Body of pancreas (tissue), 4 donors: ENCODE measurements around the gene SGCD. TPM values are rescaled to one million over a fixed set of nuclear protein-coding genes. Genes with fewer than 3 reads are reported as not detected.

Source experiments
- ATAC-seq: fragments of 150-250 bp; one replicate; pipeline ENCODE4 v1.9.1; 2016
- DNase-seq, 4 donors: peaks; one replicate each; pipeline ENCODE4 v3.0.0-alpha.2; 2019
- H3K27ac ChIP-seq, 4 donors: fragments of 200-600 bp; sonication (generic); 1 replicate in 3 of 4; 2 replicates in 1 of 4; pipeline versions ENCODE4 v1.5.1 to v1.6.1; 2016 to 2019; ENCODE audit warnings: mild to moderate bottlenecking in 1 of 4, mixed read lengths in 1 of 4, moderate library complexity in 1 of 4
- H3K27me3 ChIP-seq, 2 donors: fragments of 200-600 bp; sonication (generic); one replicate each; pipeline ENCODE4 v1.6.0; 2016; ENCODE audit warnings: mild to moderate bottlenecking in 1 of 2
- H3K36me3 ChIP-seq, 2 donors: fragments of 200-600 bp; sonication (generic); replicated peaks in 1 of 2; 2 replicates each; pipeline ENCODE4 v1.5.1; 2016; ENCODE audit warnings: low read depth in 2 of 2; ENCODE audit not compliant: insufficient read depth in 1 of 2
- H3K4me1 ChIP-seq: fragments of 200-600 bp; sonication (generic); one replicate; pipeline ENCODE4 v1.6.0; 2016
- H3K4me3 ChIP-seq, 2 donors: fragments of 200-600 bp; sonication (generic); 1 replicate in 1 of 2; 2 replicates in 1 of 2; pipeline ENCODE4 v1.5.1; 2016 to 2019
- H3K9me3 ChIP-seq, 3 donors: fragments of 200-600 bp; sonication (generic); 1 replicate in 2 of 3; 2 replicates in 1 of 3; pipeline ENCODE4 v1.5.1; 2016
- POLR2A ChIP-seq, 3 donors: fragments of 450-650 bp; IDR thresholded peaks; one replicate each; pipeline ENCODE4 v1.6.1; 2016; ENCODE audit warnings: antibody characterized with exemption in 3 of 3, mild to moderate bottlenecking in 2 of 3
- WGBS, 2 donors: methylation state at CpG; one replicate each; pipeline ENCODE4 v1.1.5; 2017; 5-methylcytosine and 5-hydroxymethylcytosine counted together
- intact Hi-C: fragments of 100-400 bp; cut with DNase I; formaldehyde crosslinking; loops from one replicate; pipeline ENCODE4 v1.15.1; 2023
- total RNA-seq, 2 donors: library from RNA; depleted of rRNA; stranded (reverse); fragments of >200 nt; gene quantifications; one replicate each; pipeline ENCODE4 v1.1.0, GENCODE V29; 2016
- TF ChIP-seq, protein P1 (sequence below), 7 experiments: fragments of 450-650 bp in 4 of 7; fragments of 200-600 bp in 3 of 7; sonication (generic) in 3 of 7; IDR thresholded peaks; one replicate each; pipeline ENCODE4 v1.5.1; 2016 to 2019; ENCODE audit warnings: antibody characterized with exemption in 7 of 7

Gene SGCD
- total RNA-seq, 2 donors from 2014 or later, result 0.66 to 2.6 TPM

DNA sequence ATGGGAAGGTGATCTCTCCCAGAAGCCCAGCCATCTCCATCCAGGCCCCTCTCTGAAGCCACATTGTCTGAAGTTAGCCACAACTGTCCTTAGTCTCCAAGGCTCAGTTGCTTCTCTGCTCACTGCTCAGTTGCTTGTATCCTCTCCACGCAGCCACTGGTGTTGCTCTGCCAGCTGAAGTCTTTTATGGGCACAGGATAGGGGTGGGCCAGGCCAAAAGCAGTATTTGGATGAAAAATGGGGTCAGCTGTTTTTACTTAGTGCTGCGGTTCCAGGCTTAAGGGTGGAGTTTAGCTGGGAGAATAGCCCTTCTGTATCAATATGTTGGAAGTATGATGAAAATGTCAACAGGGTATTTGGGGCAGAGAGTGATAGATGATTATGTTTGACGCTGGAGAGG, 354.3 kb downstream of the SGCD start:
- no peaks in the 10 kb centered on the region for H3K4me1 ChIP-seq
- H3K27me3 ChIP-seq, result no peaks in the 10 kb centered on the region
- no peak overlapping the region for H3K27ac ChIP-seq
- no peak overlapping the region for H3K4me3 ChIP-seq
- no peak for ATAC-seq
- H3K9me3 ChIP-seq, result no peaks in the 10 kb centered on the region
- TF ChIP-seq POLR2A (IDR thresholded peaks at IDR 0.05), result no peak
- TF ChIP-seq, protein P1, sequence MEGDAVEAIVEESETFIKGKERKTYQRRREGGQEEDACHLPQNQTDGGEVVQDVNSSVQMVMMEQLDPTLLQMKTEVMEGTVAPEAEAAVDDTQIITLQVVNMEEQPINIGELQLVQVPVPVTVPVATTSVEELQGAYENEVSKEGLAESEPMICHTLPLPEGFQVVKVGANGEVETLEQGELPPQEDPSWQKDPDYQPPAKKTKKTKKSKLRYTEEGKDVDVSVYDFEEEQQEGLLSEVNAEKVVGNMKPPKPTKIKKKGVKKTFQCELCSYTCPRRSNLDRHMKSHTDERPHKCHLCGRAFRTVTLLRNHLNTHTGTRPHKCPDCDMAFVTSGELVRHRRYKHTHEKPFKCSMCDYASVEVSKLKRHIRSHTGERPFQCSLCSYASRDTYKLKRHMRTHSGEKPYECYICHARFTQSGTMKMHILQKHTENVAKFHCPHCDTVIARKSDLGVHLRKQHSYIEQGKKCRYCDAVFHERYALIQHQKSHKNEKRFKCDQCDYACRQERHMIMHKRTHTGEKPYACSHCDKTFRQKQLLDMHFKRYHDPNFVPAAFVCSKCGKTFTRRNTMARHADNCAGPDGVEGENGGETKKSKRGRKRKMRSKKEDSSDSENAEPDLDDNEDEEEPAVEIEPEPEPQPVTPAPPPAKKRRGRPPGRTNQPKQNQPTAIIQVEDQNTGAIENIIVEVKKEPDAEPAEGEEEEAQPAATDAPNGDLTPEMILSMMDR (IDR thresholded peaks at IDR 0.05), result no peak
- DNase-seq, result no peak
- no peaks in the 10 kb centered on the region for H3K36me3 ChIP-seq
- 71 to 87% methylated on average over 3 of the region's 3 CpGs for WGBS, 2 donors
- intact Hi-C loops, result no loop called here

DNA sequence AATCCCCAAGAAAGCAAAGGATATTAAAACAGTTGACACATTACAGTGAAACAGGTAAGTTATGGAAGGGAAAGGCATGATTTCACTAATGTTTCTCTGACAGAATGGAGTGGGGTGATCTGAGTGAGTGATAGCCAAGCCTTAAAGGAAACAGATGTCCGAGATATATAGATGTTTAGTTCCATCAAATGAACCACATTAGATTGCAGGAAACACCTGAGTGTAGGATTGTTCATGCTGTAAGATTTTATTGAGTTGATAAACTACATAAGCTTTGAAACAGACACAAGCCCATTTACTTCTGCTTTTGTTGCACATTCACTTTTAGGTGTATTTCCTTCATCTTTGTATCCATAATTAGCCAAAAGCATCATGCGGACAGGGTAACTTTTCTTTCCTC, 356.0 kb downstream of the SGCD start:
- DNase-seq (no peak), ATAC-seq (no peak)
- Histone ChIP-seq H3K4me1 (no peaks in the 10 kb centered on the region), H3K4me3 (no peak overlapping the region), H3K36me3 (no peaks in the 10 kb centered on the region), H3K27ac (no peak overlapping the region), H3K27me3 (no peaks in the 10 kb centered on the region), H3K9me3 (no peaks in the 10 kb centered on the region)
- WGBS, 2 donors, result 70 to 75% methylated on average over 2 of the region's 2 CpGs
- TF ChIP-seq, protein P1 (IDR thresholded peaks at IDR 0.05), result no peak
- no peak for TF ChIP-seq POLR2A (IDR thresholded peaks at IDR 0.05)
- intact Hi-C loops, result no loop called here

DNA sequence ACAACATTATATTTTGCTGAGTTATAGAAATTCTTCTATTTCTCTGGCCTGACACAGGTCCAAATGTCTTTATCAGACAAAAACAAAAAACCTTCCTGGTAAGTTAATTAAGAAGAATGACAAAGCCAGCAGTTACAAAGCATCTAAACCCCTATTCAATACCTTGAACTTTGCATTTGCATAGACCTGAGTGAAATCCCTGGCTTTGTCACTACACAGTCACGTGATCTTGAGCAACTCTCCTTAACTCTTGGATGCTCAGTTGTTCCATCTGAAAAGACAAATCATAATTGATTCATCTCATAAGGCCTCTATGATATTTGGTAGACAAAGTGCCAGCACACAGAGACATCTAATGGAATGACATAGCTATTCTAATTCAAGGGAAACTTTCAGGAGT, 356.5 kb downstream of the SGCD start:
- Histone ChIP-seq H3K36me3 (no peaks in the 10 kb centered on the region), H3K4me1 (no peaks in the 10 kb centered on the region), H3K27ac (no peak overlapping the region), H3K4me3 (no peak overlapping the region), H3K9me3 (no peaks in the 10 kb centered on the region), H3K27me3 (no peaks in the 10 kb centered on the region)
- ATAC-seq, result no peak
- no peak for DNase-seq
- TF ChIP-seq POLR2A (IDR thresholded peaks at IDR 0.05), result no peak
- TF ChIP-seq, protein P1 (IDR thresholded peaks at IDR 0.05), result no peak
- WGBS, 2 donors, result 24 to 44% methylated on average over 1 of the region's 1 CpG
- intact Hi-C loops, result no loop called here

DNA sequence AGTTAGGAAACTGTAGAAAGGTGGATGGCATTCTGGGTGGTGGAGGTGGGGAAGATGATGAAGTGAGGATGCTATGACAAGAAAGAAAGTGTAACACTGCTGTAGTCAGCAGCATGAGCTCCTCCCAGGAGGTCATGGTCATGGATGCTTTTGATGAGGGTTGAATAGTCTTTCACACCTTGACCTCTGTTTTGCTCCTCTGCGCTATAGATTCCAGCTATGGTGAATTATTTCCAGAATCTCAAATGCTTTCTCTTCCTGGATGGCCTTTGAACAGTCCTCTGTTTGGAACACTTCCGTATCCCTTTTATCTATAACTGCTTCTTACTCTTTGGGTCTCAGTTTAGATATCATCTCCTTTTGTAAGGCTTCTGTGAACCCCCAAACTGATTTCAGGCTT, 357.3 kb downstream of the SGCD start:
- WGBS, 2 donors, result 79 to 95% methylated on average over 2 of the region's 2 CpGs

DNA sequence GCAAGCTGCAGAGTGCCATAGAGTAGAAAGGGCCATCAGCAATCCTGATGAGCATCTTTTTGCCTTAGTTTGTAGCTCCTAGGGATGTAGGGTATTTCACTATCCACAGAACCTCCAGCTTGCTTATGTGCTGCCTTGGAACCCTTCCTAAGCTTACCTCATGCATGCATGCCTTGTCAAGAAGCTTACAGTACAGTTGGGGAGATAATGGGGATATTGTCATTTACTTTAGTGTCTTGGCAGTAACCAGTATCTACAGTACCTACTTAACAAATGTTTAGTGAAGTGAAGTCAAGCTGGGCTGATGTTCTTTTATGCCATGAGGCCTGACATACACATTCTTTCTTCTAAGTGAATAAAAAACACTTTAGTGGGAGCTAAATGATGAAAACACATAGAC, 358.5 kb downstream of the SGCD start:
- no peaks in the 10 kb centered on the region for H3K36me3 ChIP-seq
- no peaks in the 10 kb centered on the region for H3K4me1 ChIP-seq
- H3K4me3 ChIP-seq, result no peak overlapping the region
- ATAC-seq (no peak), DNase-seq (no peak)
- H3K9me3 ChIP-seq, result no peaks in the 10 kb centered on the region
- intact Hi-C loops, result no loop called here
- H3K27me3 ChIP-seq, result no peaks in the 10 kb centered on the region
- no peak for TF ChIP-seq POLR2A (IDR thresholded peaks at IDR 0.05)
- TF ChIP-seq, protein P1 (IDR thresholded peaks at IDR 0.05), result no peak
- H3K27ac ChIP-seq, result no peak overlapping the region

More for the DNA sequence above, 357.3 kb downstream of the SGCD start:
- Histone ChIP-seq H3K36me3 (no peaks in the 10 kb centered on the region), H3K27ac (no peak overlapping the region), H3K27me3 (no peaks in the 10 kb centered on the region), H3K9me3 (no peaks in the 10 kb centered on the region), H3K4me3 (no peak overlapping the region), H3K4me1 (no peaks in the 10 kb centered on the region)
- ATAC-seq, result no peak
- TF ChIP-seq, protein P1 (IDR thresholded peaks at IDR 0.05), result no peak
- TF ChIP-seq POLR2A (IDR thresholded peaks at IDR 0.05), result no peak
- intact Hi-C loops, result no loop called here
- DNase-seq, result no peak
